GM23338 (cell line): ENCODE data around the gene WDR41.
"Not testable (repeated sequence)": the region's sequence is repeated elsewhere in the genome, so short reads cannot be mapped to it uniquely, and the experiment has no call there.

Experiments
- EZH2 ChIP-seq: fragments of 200-600 bp; sonication (generic); IDR thresholded peaks from one replicate; pipeline ENCODE4 v1.8.0; 2017; ENCODE audit warnings: antibody characterized with exemption, mild to moderate bottlenecking, low read depth; ENCODE audit not compliant: unreplicated experiment
- EZH2phosphoT487 ChIP-seq: fragments of 200-600 bp; sonication (generic); IDR thresholded peaks from one replicate; pipeline ENCODE4 v1.8.1; 2018; ENCODE audit warnings: antibody characterized with exemption; ENCODE audit not compliant: unreplicated experiment
- TF ChIP-seq, protein P1 (sequence below), 2 experiments: fragments of 200-600 bp in 1 of 2; sonication (generic) in 1 of 2; conservative IDR thresholded peaks; 2 replicates each; pipeline versions ENCODE4 v1.5.1 to v1.6.1; 2016 to 2017; ENCODE audit warnings: antibody characterized with exemption in 2 of 2, low read depth in 2 of 2, mild to moderate bottlenecking in 2 of 2, moderate library complexity in 1 of 2
- TF ChIP-seq, protein P2 (sequence below): IDR thresholded peaks from one replicate; pipeline ENCODE4 v1.6.1; 2018; ENCODE audit warnings: antibody characterized with exemption; ENCODE audit not compliant: unreplicated experiment

DNA sequence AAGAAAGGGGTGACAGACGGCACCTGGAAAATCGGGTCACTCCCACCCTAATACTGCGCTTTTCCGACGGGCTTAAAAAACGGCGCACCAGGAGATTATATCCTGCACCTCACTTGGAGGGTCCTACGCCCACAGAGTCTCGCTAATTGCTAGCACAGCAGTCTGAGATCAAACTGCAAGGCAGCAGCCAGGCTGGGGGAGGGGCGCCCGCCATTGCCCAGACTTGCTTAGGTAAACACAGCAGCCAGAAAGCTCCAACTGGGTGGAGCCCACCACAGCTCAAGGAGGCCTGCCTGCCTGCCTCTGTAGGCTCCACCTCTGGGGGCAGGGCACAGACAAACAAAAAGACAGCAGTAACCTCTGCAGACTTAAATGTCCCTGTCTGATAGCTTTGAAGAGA, 17.1 kb downstream of the WDR41 start:
- TF ChIP-seq, protein P1, sequence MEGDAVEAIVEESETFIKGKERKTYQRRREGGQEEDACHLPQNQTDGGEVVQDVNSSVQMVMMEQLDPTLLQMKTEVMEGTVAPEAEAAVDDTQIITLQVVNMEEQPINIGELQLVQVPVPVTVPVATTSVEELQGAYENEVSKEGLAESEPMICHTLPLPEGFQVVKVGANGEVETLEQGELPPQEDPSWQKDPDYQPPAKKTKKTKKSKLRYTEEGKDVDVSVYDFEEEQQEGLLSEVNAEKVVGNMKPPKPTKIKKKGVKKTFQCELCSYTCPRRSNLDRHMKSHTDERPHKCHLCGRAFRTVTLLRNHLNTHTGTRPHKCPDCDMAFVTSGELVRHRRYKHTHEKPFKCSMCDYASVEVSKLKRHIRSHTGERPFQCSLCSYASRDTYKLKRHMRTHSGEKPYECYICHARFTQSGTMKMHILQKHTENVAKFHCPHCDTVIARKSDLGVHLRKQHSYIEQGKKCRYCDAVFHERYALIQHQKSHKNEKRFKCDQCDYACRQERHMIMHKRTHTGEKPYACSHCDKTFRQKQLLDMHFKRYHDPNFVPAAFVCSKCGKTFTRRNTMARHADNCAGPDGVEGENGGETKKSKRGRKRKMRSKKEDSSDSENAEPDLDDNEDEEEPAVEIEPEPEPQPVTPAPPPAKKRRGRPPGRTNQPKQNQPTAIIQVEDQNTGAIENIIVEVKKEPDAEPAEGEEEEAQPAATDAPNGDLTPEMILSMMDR (conservative IDR thresholded peaks at IDR 0.05; ENCODE audit: low read depth in 2 of 2) = not testable (repeated sequence)
- not testable (repeated sequence) for TF ChIP-seq EZH2, EZH2phosphoT487
- TF ChIP-seq, protein P2, sequence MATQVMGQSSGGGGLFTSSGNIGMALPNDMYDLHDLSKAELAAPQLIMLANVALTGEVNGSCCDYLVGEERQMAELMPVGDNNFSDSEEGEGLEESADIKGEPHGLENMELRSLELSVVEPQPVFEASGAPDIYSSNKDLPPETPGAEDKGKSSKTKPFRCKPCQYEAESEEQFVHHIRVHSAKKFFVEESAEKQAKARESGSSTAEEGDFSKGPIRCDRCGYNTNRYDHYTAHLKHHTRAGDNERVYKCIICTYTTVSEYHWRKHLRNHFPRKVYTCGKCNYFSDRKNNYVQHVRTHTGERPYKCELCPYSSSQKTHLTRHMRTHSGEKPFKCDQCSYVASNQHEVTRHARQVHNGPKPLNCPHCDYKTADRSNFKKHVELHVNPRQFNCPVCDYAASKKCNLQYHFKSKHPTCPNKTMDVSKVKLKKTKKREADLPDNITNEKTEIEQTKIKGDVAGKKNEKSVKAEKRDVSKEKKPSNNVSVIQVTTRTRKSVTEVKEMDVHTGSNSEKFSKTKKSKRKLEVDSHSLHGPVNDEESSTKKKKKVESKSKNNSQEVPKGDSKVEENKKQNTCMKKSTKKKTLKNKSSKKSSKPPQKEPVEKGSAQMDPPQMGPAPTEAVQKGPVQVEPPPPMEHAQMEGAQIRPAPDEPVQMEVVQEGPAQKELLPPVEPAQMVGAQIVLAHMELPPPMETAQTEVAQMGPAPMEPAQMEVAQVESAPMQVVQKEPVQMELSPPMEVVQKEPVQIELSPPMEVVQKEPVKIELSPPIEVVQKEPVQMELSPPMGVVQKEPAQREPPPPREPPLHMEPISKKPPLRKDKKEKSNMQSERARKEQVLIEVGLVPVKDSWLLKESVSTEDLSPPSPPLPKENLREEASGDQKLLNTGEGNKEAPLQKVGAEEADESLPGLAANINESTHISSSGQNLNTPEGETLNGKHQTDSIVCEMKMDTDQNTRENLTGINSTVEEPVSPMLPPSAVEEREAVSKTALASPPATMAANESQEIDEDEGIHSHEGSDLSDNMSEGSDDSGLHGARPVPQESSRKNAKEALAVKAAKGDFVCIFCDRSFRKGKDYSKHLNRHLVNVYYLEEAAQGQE = not testable (repeated sequence)
